ENCODE measurements around the gene PKNOX2. TPM values are rescaled to one million over a fixed set of nuclear protein-coding genes. Genes with fewer than 3 reads are reported as not detected.

PKNOX2 gene
- total and polyA plus RNA-seq, 2 of the 4 experiments (the other 2 are of a cell fraction): 0.72 to 2.3 TPM

- no peak overlapping the region for H2BK120ac ChIP-seq (ENCODE audit: low read depth, low read length)
- H3K4me2 ChIP-seq (ENCODE audit: low read depth, low read length): no peak overlapping the region
- H3K4ac ChIP-seq (ENCODE audit: low read depth, low read length): no peak overlapping the region
- H3K79me1 ChIP-seq (ENCODE audit: low read depth in 1 of 2, low read length in 2 of 2): no peaks in the 10 kb centered on the region
- no peak overlapping the region for H3K18ac ChIP-seq (ENCODE audit: low read depth, low read length)
- 80% methylated on average over 1 of the region's 9 CpGs; no CpG with 5 or more reads in 1 of the 2 experiments for WGBS, 2 experiments (ENCODE audit: extremely low coverage in 2 of 2, insufficient read length in 1 of 2)
- H3K14ac ChIP-seq (replicated peaks; ENCODE audit: low read depth, low read length): no peak overlapping the region
- no TSS peak for BruUV-seq (replicated peaks)
- H2AK5ac ChIP-seq (ENCODE audit: low read depth, low read length): no peak overlapping the region
- in situ Hi-C loops (cut with MboI; ENCODE audit: low sequenced_read_pairs) (no loop called here), dilution Hi-C loops (cut with HindIII; ENCODE audit: low sequenced_read_pairs, unreplicated experiment) (no loop called here), intact Hi-C loops (cut with micrococcal nuclease) (no loop called here)
- no peak overlapping the region for H3K9ac ChIP-seq (ENCODE audit: low read depth, low read length)
- H2AFZ ChIP-seq (replicated peaks; ENCODE audit: low read length, poor library complexity): no peak overlapping the region
- no peaks in the 10 kb centered on the region; the same call in 1 of the 2 replicates for H3K4me1 ChIP-seq (ENCODE audit: control insufficient read depth, insufficient read depth, low read length)
- no peak for DNase-seq
- CTCF ChIA-PET: interaction anchor here (0.6 kb wide), 1 partner anchor 153 kb away, joined by 4 read pairs; no protein-coding TSS in a partner anchor
- H2BK15ac ChIP-seq (ENCODE audit: low read depth, low read length): no peak overlapping the region
- H4K20me1 ChIP-seq (ENCODE audit: insufficient read depth, low read length): no peaks in the 10 kb centered on the region
- no peak for ATAC-seq (ENCODE audit: low read depth)
- H4K91ac ChIP-seq (ENCODE audit: insufficient read depth, low read depth, low read length): no peak overlapping the region
- no peaks in the 10 kb centered on the region for H3K36me3 ChIP-seq (ENCODE audit: control insufficient read depth, insufficient read depth, low read length)
- no peaks in the 10 kb centered on the region for H3K9me3 ChIP-seq (ENCODE audit: control insufficient read depth, insufficient read depth, low read length)
- H3K4me3 ChIP-seq (ENCODE audit: insufficient read depth, low read depth, low read length): no peak overlapping the region
- peaks cover 9% of the 10 kb centered on the region for H3K27me3 ChIP-seq (ENCODE audit: control insufficient read depth, insufficient read depth, low read length)
- no peak overlapping the region for H2AK9ac ChIP-seq (replicated peaks; ENCODE audit: low read depth, low read length, poor library complexity)
- no peak overlapping the region for H4K8ac ChIP-seq (ENCODE audit: low read depth in 2 of 2, low read length in 2 of 2)
- H4K5ac ChIP-seq (ENCODE audit: low read depth, low read length): no peak overlapping the region
- H2BK5ac ChIP-seq (ENCODE audit: low read depth, low read length, poor library complexity, severe bottlenecking): no peak overlapping the region
- no peak overlapping the region for H2BK20ac ChIP-seq (ENCODE audit: low read depth, low read length)
- H3K9me1 ChIP-seq (ENCODE audit: insufficient read depth, low read length): 0 out of 2 replicates have a peak, but pooled peaks cover 4% of the 10 kb centered on the region
- no peak overlapping the region for H3K27ac ChIP-seq (ENCODE audit: insufficient read depth, low read length)
- POLR2A ChIA-PET (ENCODE audit: unreplicated experiment): no interaction called here
- H3K23ac ChIP-seq (ENCODE audit: low read depth, low read length): no peak overlapping the region
- TF ChIP-seq RFX5 (IDR thresholded peaks at IDR 0.05; ENCODE audit: low read depth, low read length): no peak
- TF ChIP-seq CEBPB (IDR thresholded peaks at IDR 0.05; ENCODE audit: low read depth, low read length): 0 out of 2 replicates have a peak, but pooled peaks have one; percentile 4
- no peak overlapping the region for H3K56ac ChIP-seq (ENCODE audit: extremely low read depth, insufficient read depth, low read length)
These were observed 125.0 kb downstream of the PKNOX2 start for GRCh38 chr11:125289419-125290098.

Measured in IMR-90 (cell line).